D721Med (cell line): ENCODE results near the gene RAB33A.

ENCODE experiments used
- DNase-seq: peaks from one replicate; pipeline ENCODE4 v3.0.0; 2011; ENCODE audit warnings: low spot score; ENCODE audit not compliant: insufficient read length
- FAIRE-seq: peaks from 2 replicates; lab custom pipeline; 2011; peaks lifted over from hg19 to GRCh38; lab: Jason Lieb, UNC
- TF ChIP-seq, protein P1 (sequence below): IDR thresholded peaks from 2 replicates; pipeline ENCODE4 v1.5.1; 2012; ENCODE audit warnings: mild to moderate bottlenecking, control low read depth; ENCODE audit not compliant: insufficient read depth; ENCODE audit errors: missing control alignments

Gene RAB33A

GRCh38 chrX:130176942-130177341 is 5.2 kb downstream of the RAB33A start:
- TF ChIP-seq, protein P1, sequence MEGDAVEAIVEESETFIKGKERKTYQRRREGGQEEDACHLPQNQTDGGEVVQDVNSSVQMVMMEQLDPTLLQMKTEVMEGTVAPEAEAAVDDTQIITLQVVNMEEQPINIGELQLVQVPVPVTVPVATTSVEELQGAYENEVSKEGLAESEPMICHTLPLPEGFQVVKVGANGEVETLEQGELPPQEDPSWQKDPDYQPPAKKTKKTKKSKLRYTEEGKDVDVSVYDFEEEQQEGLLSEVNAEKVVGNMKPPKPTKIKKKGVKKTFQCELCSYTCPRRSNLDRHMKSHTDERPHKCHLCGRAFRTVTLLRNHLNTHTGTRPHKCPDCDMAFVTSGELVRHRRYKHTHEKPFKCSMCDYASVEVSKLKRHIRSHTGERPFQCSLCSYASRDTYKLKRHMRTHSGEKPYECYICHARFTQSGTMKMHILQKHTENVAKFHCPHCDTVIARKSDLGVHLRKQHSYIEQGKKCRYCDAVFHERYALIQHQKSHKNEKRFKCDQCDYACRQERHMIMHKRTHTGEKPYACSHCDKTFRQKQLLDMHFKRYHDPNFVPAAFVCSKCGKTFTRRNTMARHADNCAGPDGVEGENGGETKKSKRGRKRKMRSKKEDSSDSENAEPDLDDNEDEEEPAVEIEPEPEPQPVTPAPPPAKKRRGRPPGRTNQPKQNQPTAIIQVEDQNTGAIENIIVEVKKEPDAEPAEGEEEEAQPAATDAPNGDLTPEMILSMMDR = no peak
- DNase-seq = no peak
- FAIRE-seq = no peak

DNA sequence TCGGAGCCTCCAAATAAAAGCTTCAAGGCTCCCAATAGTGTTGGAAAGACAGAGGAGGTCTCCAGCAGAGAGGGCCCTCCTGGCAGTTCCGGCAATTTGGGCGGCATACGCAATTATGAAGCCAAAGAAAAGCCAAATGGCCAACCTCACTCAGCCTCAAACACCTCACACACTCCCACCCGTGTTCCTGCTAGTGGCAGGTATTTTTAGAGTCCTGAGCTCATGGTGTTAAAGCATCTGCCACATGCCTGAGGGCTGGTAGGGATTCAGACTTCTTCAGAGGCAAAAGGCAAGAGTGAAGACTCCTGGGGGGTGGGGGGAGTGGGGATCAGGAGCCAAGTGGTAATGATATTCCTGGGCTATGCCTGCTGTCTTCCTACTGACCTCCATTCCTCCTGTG is 7.4 kb downstream of the RAB33A start:
- TF ChIP-seq, protein P1 = no peak
- DNase-seq = no peak
- no peak for FAIRE-seq

DNA sequence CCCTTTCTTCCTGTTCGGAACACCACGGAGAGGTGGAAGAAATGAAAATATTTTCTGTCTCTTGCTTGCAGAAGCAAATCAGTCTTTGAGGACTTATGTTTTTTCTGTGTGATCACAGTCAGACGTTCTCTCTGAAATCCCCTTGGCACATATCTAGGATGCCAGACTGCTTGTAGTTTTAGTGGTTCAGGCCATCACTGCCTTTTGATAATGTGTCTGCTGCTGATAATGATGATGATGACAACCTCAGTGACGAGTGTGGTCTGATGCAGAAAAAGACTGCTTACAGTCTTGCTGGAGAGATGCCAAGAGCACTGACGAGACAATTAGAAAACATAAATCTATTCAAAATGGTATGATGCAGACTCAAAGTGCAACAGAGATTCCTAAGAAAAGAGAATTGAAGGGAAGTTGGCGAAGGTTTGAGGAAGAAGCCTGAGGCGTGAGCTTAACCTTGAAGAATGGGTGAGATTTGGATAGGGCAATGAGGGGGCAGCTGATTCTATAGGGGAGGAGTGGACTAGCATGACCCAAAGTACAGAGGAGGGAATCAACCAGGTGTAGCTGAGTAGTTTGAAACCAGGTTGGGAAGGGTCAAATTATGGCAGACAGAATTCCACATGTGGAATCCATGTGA is 7.9 kb downstream of the RAB33A start:
- FAIRE-seq (no peak), DNase-seq (no peak)
- TF ChIP-seq, protein P1 = no peak

DNA sequence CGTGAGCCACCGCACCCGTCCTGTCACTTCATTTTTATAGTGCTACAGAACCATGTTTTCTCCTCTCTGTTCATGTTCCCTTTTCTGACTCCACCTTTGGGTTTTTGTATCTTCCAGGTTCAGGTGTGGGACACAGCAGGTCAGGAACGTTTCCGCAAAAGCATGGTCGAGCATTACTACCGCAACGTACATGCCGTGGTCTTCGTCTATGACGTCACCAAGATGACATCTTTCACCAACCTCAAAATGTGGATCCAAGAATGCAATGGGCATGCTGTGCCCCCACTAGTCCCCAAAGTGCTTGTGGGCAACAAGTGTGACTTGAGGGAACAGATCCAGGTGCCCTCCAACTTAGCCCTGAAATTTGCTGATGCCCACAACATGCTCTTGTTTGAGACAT is 12.4 kb downstream of the RAB33A start:
- FAIRE-seq (no peak), DNase-seq (no peak)
- TF ChIP-seq, protein P1 = no peak

DNA sequence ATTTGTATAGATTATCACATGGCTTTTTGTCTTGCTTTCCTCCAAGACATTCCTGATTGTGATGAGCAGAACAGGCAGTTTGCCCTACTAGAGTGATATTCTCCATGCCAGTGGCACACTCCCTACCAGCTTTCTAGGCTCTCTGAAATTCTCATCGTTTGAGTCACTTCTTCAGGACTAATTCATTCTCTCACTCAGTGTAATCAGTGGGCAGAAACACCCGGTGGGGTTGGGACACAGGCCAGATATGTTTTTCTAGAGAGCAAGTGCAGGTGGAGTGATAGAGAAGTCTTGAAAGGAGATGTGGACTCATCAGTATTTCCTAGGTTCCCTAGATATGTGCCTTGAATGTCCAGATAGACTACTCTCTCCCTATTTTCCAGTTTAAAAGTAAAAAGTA is 13.1 kb downstream of the RAB33A start:
- DNase-seq (no peak), FAIRE-seq (no peak)
- TF ChIP-seq, protein P1 = no peak

DNA sequence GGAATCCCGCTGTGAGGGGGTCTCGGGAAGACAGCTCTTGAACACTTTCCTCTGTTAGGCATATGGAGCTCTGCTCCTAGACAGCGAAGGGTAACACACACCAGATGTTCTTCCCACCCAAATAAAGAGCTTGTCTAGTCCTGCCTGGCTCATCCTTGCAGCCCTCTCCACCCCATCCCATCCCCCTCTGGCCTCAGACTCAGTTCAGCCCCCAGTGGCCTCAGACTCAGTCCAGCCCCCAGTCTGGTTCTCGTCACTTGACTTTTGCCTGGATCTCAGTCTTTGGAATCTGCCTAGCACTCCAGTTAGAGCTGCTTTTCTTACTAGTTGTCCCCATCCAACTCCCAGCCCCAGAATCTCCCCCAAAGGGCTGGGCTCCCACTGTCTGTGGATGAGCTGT is 14.9 kb downstream of the RAB33A start:
- TF ChIP-seq, protein P1 = no peak
- FAIRE-seq (no peak), DNase-seq (no peak)

DNA sequence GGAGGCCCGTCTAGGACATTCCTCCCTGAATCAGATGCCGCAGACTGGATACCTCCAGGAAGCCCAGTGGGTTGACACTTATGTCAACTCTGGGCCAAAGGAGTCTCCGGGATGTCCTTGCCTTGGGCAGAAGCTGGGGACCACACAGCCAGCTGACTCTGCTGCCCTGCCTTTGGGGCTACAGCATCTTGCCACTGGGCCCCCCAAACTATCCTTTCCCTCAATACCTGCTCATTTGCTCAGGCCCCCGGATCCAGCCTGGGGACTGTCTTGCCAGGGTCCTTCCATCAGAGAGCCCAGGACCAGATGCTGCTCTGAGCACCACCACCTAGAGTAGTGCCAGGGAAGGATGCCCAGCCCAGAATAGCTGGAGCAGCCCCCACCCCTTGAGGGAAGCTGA is 19.0 kb downstream of the RAB33A start:
- no peak for DNase-seq
- FAIRE-seq = no peak
- TF ChIP-seq, protein P1 = no peak
